HepG2 (cell line): ENCODE results near the gene FKBP10. TPM values are rescaled to one million over a fixed set of nuclear protein-coding genes. Genes with fewer than 3 reads are reported as not detected.

Experiments used
- BRCA1 ChIP-seq: sonication (generic); formaldehyde crosslinking; IDR thresholded peaks from 2 replicates; pipeline ENCODE4 v1.4.0; 2020; ENCODE audit warnings: missing genetic modification reagents
- EP300 ChIP-seq, 3 experiments: sonication (generic) in 1 of 3; formaldehyde crosslinking in 1 of 3; IDR thresholded peaks; 2 replicates each; pipeline versions ENCODE4 v1.5.1 to v1.6.1; 2011 to 2020; ENCODE audit warnings: low read depth in 2 of 3, low read length in 2 of 3, borderline replicate concordance in 1 of 3, improper control_type of control experiment in 1 of 3, mild to moderate bottlenecking in 1 of 3, missing genetic modification reagents in 1 of 3, moderate library complexity in 1 of 3
- IRF9 ChIP-seq: sonication (generic); formaldehyde crosslinking; IDR thresholded peaks from 2 replicates; pipeline ENCODE4 v1.8.0; 2022; ENCODE audit warnings: missing genetic modification reagents, mild to moderate bottlenecking, borderline replicate concordance
- PAXIP1 ChIP-seq: sonication (generic); formaldehyde crosslinking; conservative IDR thresholded peaks from 2 replicates; pipeline ENCODE4 v1.4.0; 2020; ENCODE audit warnings: mild to moderate bottlenecking, missing genetic modification reagents, moderate library complexity
- RFXAP ChIP-seq: sonication (generic); formaldehyde crosslinking; IDR thresholded peaks from 2 replicates; pipeline ENCODE4 v1.4.0; 2020; ENCODE audit warnings: missing genetic modification reagents, borderline replicate concordance
- SIN3A ChIP-seq: IDR thresholded peaks from 2 replicates; pipeline ENCODE4 v1.6.1; 2011; ENCODE audit warnings: low read depth, mild to moderate bottlenecking, control low read depth, low read length, borderline replicate concordance
- SOX13 ChIP-seq, 3 experiments: fragments of 450-650 bp in 1 of 3; sonication (generic) in 1 of 3; formaldehyde crosslinking in 1 of 3; IDR thresholded peaks in 2 of 3; conservative IDR thresholded peaks in 1 of 3; 2 replicates each; pipeline versions ENCODE4 v1.5.0 to v1.6.1; 2016 to 2020; ENCODE audit warnings: antibody characterized with exemption in 1 of 3, mild to moderate bottlenecking in 1 of 3, missing compliant biosample characterization in 1 of 3, missing genetic modification reagents in 1 of 3, moderate library complexity in 1 of 3
- ZBTB43 ChIP-seq: sonication (generic); formaldehyde crosslinking; conservative IDR thresholded peaks from 2 replicates; pipeline ENCODE4 v1.4.0; 2020; ENCODE audit warnings: missing genetic modification reagents
- ZNF430 ChIP-seq: sonication (generic); formaldehyde crosslinking; IDR thresholded peaks from 2 replicates; pipeline ENCODE4 v1.9.0; 2021; ENCODE audit warnings: mild to moderate bottlenecking, missing genetic modification reagents
- ZNF556 ChIP-seq: sonication (generic); formaldehyde crosslinking; IDR thresholded peaks from 2 replicates; pipeline ENCODE4 v1.4.0; 2020; ENCODE audit warnings: mild to moderate bottlenecking, missing genetic modification reagents, borderline replicate concordance
- polyA plus RNA-seq, 8 experiments: library from polyadenylated mRNA; depleted of rRNA in 3 of 8; stranded (reverse) in 7 of 8; unstranded in 1 of 8; fragments of >200 nt; fragmentation: Illumina TruSeq in 4 of 8; extraction: Trizol in 4 of 8; gene quantifications; 2 replicates each; pipeline versions ENCODE4 v1.2.1 to v1.2.3, GENCODE V29; 2011 to 2016; ENCODE audit warnings: low read depth in 4 of 8, missing spikeins in 1 of 8, mixed read lengths in 1 of 8; ENCODE audit not compliant: insufficient read depth in 1 of 8
- total RNA-seq, 5 experiments: library from RNA; depleted of rRNA; stranded (reverse); fragments of >200 nt; fragmentation: Illumina TruSeq; extraction: Trizol; gene quantifications; 2 replicates each; pipeline ENCODE4 v1.2.3, GENCODE V29; 2016; ENCODE audit warnings: low read depth in 1 of 5
- TF ChIP-seq, protein P1 (sequence below): sonication (generic); formaldehyde crosslinking; IDR thresholded peaks from 2 replicates; pipeline ENCODE4 v1.8.1; 2023; ENCODE audit warnings: mild to moderate bottlenecking, moderate library complexity, missing genetic modification reagents
- TF ChIP-seq, protein P2 (sequence below): IDR thresholded peaks from 2 replicates; pipeline ENCODE4 v1.6.1; 2016; ENCODE audit warnings: missing genetic modification reagents, missing compliant biosample characterization
- TF ChIP-seq, protein P3 (sequence below): sonication (generic); formaldehyde crosslinking; IDR thresholded peaks from 2 replicates; pipeline ENCODE4 v1.4.0; 2020; ENCODE audit warnings: missing genetic modification reagents

FKBP10 gene
- total and polyA plus RNA-seq, 2 of the 13 experiments (the other 11 are each of a cell fraction or from before 2014, with no cell fraction given), result 149 to 573 TPM

DNA sequence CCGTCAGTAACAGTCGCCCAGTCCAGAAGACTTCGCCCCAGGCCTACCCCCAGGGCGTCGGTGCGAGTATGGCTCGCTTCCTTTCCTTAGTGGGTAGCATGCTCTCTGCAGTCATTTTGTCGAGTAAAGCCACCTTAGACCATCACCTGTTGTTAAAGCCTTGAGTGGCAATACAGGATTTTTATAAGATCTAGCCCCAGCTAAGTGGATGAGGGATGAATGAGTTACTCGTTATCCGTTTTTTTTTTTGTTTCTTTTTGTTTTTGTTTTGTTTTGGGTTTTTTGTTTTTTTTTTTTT lies 52.7 kb downstream of the FKBP10 start (continued):
- TF ChIP-seq, protein P1, sequence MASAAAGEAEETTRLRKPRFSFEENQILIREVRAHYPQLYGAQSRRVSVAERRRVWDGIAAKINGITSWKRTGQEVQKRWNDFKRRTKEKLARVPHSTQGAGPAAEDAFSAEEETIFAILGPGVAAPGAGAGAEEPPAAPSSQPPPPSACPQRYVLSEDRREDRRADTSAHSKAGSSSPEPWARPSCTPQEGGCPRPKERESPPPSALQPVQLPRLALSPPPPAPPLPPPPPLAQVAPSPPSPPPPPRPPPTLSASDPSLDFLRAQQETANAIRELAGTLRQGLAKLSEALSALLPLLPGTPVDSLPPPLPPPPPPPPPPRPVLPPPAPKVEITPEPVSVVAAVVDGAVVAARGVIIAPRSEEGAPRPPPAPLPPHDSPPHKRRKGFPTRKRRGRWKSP (CRISPR knock-in tag), result 0 out of 2 replicates have a peak, but pooled peaks have one; percentile 3
- 0 out of 2 replicates have a peak, but pooled peaks have one; percentile 14 for TF ChIP-seq IRF9
- no peak for TF ChIP-seq EP300 (IDR thresholded peaks at IDR 0.05; ENCODE audit: low read depth in 2 of 2, low read length in 2 of 2)
- TF ChIP-seq EP300 (CRISPR knock-in tag; IDR thresholded peaks at IDR 0.05; ENCODE audit: borderline replicate concordance), result 0 out of 2 replicates have a peak, but pooled peaks have one; percentile 3
- 0 out of 2 replicates have a peak, but pooled peaks have one; percentile 1 for TF ChIP-seq SOX13 (IDR thresholded peaks at IDR 0.05)
- no peak for TF ChIP-seq SOX13 (CRISPR knock-in tag; conservative IDR thresholded peaks at IDR 0.05 in 1 of 2, IDR thresholded peaks at IDR 0.05 in 1 of 2)
- peak; percentile 5; the same call in 1 of the 2 replicates for TF ChIP-seq SIN3A
- TF ChIP-seq ZNF430 (CRISPR knock-in tag), result peak; percentile 3; the same call in 1 of the 2 replicates
- TF ChIP-seq BRCA1 (CRISPR knock-in tag), result 0 out of 2 replicates have a peak, but pooled peaks have one; percentile 9
- TF ChIP-seq ZBTB43 (CRISPR knock-in tag), result 0 out of 2 replicates have a peak, but pooled peaks have one; percentile 8
- TF ChIP-seq, protein P2, sequence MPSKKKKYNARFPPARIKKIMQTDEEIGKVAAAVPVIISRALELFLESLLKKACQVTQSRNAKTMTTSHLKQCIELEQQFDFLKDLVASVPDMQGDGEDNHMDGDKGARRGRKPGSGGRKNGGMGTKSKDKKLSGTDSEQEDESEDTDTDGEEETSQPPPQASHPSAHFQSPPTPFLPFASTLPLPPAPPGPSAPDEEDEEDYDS (CRISPR knock-in tag), result peak; percentile 63
- TF ChIP-seq, protein P3, sequence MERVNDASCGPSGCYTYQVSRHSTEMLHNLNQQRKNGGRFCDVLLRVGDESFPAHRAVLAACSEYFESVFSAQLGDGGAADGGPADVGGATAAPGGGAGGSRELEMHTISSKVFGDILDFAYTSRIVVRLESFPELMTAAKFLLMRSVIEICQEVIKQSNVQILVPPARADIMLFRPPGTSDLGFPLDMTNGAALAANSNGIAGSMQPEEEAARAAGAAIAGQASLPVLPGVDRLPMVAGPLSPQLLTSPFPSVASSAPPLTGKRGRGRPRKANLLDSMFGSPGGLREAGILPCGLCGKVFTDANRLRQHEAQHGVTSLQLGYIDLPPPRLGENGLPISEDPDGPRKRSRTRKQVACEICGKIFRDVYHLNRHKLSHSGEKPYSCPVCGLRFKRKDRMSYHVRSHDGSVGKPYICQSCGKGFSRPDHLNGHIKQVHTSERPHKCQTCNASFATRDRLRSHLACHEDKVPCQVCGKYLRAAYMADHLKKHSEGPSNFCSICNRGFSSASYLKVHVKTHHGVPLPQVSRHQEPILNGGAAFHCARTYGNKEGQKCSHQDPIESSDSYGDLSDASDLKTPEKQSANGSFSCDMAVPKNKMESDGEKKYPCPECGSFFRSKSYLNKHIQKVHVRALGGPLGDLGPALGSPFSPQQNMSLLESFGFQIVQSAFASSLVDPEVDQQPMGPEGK (CRISPR knock-in tag), result peak; percentile 59; the same call in 1 of the 2 replicates
- peak; percentile 75; the same call in 1 of the 2 replicates for TF ChIP-seq ZNF556
- TF ChIP-seq PAXIP1 (CRISPR knock-in tag), result 0 out of 2 replicates have a peak, but pooled peaks have one; percentile 26
- TF ChIP-seq RFXAP, result peak; percentile 38; the same call in 1 of the 2 replicates
- TF ChIP-seq, all 625 proteins: peak for 61
